Prostate gland (tissue), 2 donors: Measurements from ENCODE around the gene YDJC. TPM values are rescaled to one million over a fixed set of nuclear protein-coding genes. Genes with fewer than 3 reads are reported as not detected.
"Not testable (repeated sequence)": the region's sequence is repeated elsewhere in the genome, so short reads cannot be mapped to it uniquely, and the experiment has no call there.

Experiments used
- DNase-seq: peaks from one replicate; pipeline ENCODE4 v3.0.0-alpha.2; 2019; ENCODE audit warnings: low spot score
- H3K27ac ChIP-seq, 2 donors: fragments of 200-600 bp; sonication (generic); 2 replicates each; pipeline ENCODE4 v1.5.1; 2017 to 2019
- H3K27me3 ChIP-seq: fragments of 200-600 bp; sonication (generic); replicated peaks from 2 replicates; pipeline ENCODE4 v1.5.1; 2019; ENCODE audit not compliant: insufficient read depth
- H3K36me3 ChIP-seq, 2 donors: fragments of 200-600 bp; sonication (generic); 1 replicate in 1 of 2; 2 replicates in 1 of 2; pipeline versions ENCODE4 v1.5.1 to v1.8.1; 2017 to 2019
- H3K4me1 ChIP-seq: fragments of 200-600 bp; sonication (generic); replicated peaks from 2 replicates; pipeline ENCODE4 v1.5.1; 2019
- H3K4me3 ChIP-seq, 2 donors: fragments of 200-600 bp; sonication (generic); 2 replicates each; pipeline ENCODE4 v1.5.1; 2017 to 2019
- H3K9me3 ChIP-seq: fragments of 200-600 bp; sonication (generic); 2 replicates; pipeline ENCODE4 v1.5.1; 2017
- POLR2A ChIP-seq: fragments of 450-650 bp; IDR thresholded peaks from one replicate; pipeline ENCODE4 v1.6.1; 2016; ENCODE audit warnings: antibody characterized with exemption, mild to moderate bottlenecking
- POLR2AphosphoS5 ChIP-seq: sonication (generic); formaldehyde crosslinking; IDR thresholded peaks from one replicate; pipeline ENCODE4 v1.6.1; 2017; ENCODE audit warnings: antibody characterized with exemption
- WGBS: methylation state at CpG from one replicate; pipeline ENCODE4 v1.1.5; 2018; 5-methylcytosine and 5-hydroxymethylcytosine counted together
- intact Hi-C: fragments of 100-400 bp; cut with DNase I; formaldehyde crosslinking; loops from one replicate; pipeline ENCODE4 v1.14.2; 2022
- total RNA-seq, 2 donors: library from RNA; depleted of rRNA; stranded (reverse); fragments of >200 nt; gene quantifications; one replicate each; pipeline ENCODE4 v1.1.0, GENCODE V29; 2016
- TF ChIP-seq, protein P1 (sequence below), 4 experiments: fragments of 200-600 bp in 2 of 4; fragments of 450-650 bp in 2 of 4; sonication (generic) in 2 of 4; IDR thresholded peaks; 1 replicate in 3 of 4; 2 replicates in 1 of 4; pipeline ENCODE4 v1.5.1; 2016 to 2019; ENCODE audit warnings: antibody characterized with exemption in 4 of 4, mild to moderate bottlenecking in 2 of 4, moderate library complexity in 2 of 4

The YDJC gene
- total RNA-seq, 2 donors from 2014 or later, result 44.9 to 74.1 TPM

DNA sequence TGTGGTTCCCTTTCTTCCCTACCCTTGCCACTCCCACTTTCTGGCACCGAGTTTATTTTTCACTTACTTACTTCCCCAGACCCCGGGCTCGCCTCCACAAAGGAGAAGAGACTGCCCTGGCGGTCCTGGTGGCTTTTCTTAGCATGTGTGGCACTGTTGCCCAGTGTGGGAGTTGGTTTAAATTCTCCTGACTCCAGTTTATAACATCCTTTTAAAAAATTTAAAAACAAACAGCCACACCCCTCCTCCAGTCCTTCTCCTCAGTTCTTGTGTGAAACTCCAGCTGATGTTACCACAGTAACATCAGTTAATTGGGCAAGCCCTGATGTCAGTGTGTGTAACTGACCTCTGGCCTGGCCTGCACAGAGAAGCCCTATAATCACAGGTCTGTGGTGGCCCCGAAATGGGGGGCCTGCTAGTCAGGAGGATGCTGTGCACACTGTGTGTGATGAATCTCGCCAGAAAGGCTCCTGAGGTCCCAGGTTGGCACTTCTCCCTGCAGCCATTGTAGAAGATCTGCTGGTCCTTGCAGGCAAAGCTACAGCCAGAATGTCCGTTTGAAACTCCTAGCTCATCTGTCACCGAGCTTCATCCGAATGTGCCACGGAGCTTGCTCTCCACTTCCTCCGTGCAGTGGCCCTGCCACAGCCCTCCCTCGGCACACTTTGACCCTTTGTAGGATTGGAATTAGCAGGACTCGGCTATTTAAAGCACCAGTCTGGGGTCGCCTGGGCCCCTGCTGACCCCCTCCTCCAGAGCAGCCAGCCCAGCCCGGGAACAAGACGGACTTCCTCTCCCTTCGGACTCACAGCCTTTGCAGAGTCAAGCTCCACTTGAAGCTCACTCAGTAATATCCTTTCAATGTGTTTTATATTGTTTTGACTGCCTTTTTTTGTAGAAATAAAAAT lies 7.6 kb downstream of the YDJC start:
- Histone ChIP-seq H3K9me3 (no peaks in the 10 kb centered on the region), H3K4me1 (peaks cover 11% of the 10 kb centered on the region), H3K27me3 (no peaks in the 10 kb centered on the region), H3K4me3 (no peak overlapping the region), H3K36me3 (no peaks in the 10 kb centered on the region), H3K27ac (no peak overlapping the region)
- no peak for TF ChIP-seq POLR2AphosphoS5
- TF ChIP-seq, protein P1, sequence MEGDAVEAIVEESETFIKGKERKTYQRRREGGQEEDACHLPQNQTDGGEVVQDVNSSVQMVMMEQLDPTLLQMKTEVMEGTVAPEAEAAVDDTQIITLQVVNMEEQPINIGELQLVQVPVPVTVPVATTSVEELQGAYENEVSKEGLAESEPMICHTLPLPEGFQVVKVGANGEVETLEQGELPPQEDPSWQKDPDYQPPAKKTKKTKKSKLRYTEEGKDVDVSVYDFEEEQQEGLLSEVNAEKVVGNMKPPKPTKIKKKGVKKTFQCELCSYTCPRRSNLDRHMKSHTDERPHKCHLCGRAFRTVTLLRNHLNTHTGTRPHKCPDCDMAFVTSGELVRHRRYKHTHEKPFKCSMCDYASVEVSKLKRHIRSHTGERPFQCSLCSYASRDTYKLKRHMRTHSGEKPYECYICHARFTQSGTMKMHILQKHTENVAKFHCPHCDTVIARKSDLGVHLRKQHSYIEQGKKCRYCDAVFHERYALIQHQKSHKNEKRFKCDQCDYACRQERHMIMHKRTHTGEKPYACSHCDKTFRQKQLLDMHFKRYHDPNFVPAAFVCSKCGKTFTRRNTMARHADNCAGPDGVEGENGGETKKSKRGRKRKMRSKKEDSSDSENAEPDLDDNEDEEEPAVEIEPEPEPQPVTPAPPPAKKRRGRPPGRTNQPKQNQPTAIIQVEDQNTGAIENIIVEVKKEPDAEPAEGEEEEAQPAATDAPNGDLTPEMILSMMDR (IDR thresholded peaks at IDR 0.05), result no peak
- TF ChIP-seq POLR2A, result no peak
- WGBS, result 72% methylated on average over 17 of the region's 17 CpGs
- intact Hi-C loops, result no loop called here
- no peak for DNase-seq

DNA sequence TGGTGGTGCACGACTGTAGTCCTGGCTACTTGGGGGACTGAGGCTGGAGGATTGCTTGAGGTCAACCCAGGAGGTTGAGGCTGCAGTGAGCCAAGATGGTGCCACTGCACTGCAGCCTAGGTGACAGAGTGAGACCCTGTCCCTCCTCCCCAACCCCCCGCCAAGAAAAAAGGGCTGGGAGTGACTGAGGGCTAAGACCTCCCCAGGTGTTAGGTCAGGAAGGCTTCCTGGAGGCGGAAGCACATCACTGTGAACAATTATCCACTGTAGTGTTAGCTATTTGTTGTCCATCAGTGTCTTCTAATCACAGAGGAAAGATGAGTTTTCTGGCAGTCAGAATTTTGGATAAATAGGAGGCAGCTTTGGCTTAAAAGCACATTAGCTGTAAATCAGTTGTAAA lies 8.8 kb downstream of the YDJC start:
- Histone ChIP-seq H3K4me1 (peaks cover 11% of the 10 kb centered on the region), H3K27ac (no peak overlapping the region), H3K9me3 (no peaks in the 10 kb centered on the region), H3K27me3 (no peaks in the 10 kb centered on the region), H3K36me3 (no peaks in the 10 kb centered on the region), H3K4me3 (no peak overlapping the region)
- WGBS, result 91% methylated on average over 3 of the region's 3 CpGs
- TF ChIP-seq, protein P1 (IDR thresholded peaks at IDR 0.05), result no peak
- TF ChIP-seq POLR2A (no peak), POLR2AphosphoS5 (no peak)
- no peak for DNase-seq
- intact Hi-C loops, result no loop called here

DNA sequence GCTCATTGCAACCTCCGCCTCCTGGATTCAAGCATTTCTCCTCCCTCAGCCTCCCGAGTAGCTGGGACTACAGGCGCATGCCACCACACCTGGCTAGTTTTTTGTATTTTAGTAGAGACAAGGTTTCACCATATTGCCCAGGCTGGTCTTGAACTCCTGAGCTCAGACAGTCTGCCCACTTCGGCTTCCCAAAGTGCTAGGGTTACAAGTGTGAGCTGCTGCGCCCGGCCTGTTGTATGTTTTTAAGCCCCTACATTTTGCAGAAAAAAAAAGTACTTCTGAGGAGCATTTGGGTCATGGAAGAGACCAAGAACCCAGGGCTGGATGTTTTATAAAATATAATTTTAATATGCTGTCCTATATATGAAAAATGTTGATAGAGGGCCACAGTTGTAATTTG lies 12.5 kb downstream of the YDJC start:
- intact Hi-C loops, H3K27me3 ChIP-seq, H3K9me3 ChIP-seq, DNase-seq, H3K27ac ChIP-seq, H3K4me1 ChIP-seq, H3K4me3 ChIP-seq, H3K36me3 ChIP-seq: not testable (repeated sequence)
- 97% methylated on average over 6 of the region's 6 CpGs for WGBS

DNA sequence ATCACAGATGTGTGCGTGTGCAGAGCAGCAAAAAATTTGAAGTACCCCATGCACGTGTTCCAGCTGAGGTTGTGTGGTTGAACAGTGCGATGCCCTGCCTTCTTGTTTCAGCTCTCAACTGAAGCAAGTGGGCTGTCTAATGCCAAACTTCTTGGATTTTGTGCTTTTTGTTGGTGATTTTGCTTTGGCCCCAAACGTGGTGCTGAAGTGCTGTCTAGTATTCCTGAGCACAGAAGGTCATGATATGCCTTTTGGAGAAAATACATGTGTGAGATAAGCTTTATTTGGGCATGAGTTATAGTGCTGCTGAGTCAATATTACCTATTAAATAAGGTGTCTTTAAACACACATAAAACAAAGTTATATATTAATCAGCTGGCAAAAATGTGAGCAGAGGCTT lies 14.1 kb downstream of the YDJC start:
- Histone ChIP-seq H3K4me3 (no peak overlapping the region), H3K9me3 (no peaks in the 10 kb centered on the region), H3K4me1 (no peaks in the 10 kb centered on the region), H3K36me3 (peaks cover 0 to 6% of the 10 kb centered on the region in 2 donors), H3K27ac (no peak overlapping the region), H3K27me3 (no peaks in the 10 kb centered on the region)
- intact Hi-C loops, result no loop called here
- WGBS, result 77% methylated on average over 4 of the region's 4 CpGs
- no peak for DNase-seq
- no peak for TF ChIP-seq POLR2AphosphoS5
- TF ChIP-seq, protein P1 (IDR thresholded peaks at IDR 0.05), result no peak
- no peak for TF ChIP-seq POLR2A

DNA sequence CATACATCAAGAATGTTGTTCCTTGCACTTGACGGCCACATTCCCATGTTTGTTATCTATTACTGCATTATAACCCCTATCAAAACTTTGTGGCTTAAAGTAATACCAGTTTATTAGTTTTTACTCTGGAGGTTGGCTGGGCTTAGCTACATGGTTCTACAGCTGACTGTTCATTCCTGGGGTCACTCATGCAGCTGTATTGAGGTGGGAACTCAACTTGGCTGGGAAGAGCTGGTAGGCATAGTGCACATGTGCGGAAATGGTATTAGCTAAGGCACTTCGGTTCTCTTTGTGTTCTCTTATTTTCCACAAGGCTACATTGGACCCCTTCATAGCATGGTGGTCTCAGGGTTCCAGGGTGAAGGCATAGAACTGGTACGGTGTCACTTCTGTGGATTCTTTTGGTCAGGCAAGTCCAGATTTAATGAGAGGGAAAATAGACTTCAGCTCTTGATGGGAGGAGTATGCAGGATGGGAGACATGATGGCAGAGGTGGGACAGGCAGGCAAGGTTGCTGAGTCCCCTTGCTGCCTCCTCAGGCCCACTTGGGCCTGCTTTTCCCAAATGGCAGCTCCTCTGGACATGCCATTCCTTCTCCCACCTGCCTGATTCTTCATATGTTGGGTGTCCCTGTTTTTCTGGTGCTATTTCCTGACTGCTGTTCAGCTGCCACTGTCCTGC lies 16.1 kb downstream of the YDJC start:
- Histone ChIP-seq H3K27me3 (no peaks in the 10 kb centered on the region), H3K9me3 (no peaks in the 10 kb centered on the region), H3K4me1 (no peaks in the 10 kb centered on the region), H3K27ac (no peak overlapping the region), H3K36me3 (peaks cover 0 to 6% of the 10 kb centered on the region in 2 donors), H3K4me3 (no peak overlapping the region)
- no peak for DNase-seq
- intact Hi-C loops, result no loop called here
- TF ChIP-seq POLR2AphosphoS5, result no peak
- TF ChIP-seq POLR2A, result no peak
- TF ChIP-seq, protein P1 (IDR thresholded peaks at IDR 0.05), result no peak
- 94% methylated on average over 4 of the region's 4 CpGs for WGBS
